NCI-H2029 treated with DMSO at 0.1 percent for 48 hours (cell line): ENCODE measurements around the gene FTCD.
"Not testable (repeated sequence)": the region's sequence is repeated elsewhere in the genome, so short reads cannot be mapped to it uniquely, and the experiment has no call there.

Source experiments
- DNase-seq: peaks from one replicate; lab custom pipeline; 2025; lab: John Stamatoyannopoulos, UW

Gene FTCD

GRCh38 chr21:46140352-46141003 lies 14.9 kb downstream of the FTCD start:
- DNase-seq: not testable (repeated sequence)

- no peak for DNase-seq
Measured at GRCh38 chr21:46139686-46140085, 15.7 kb downstream of the FTCD start.

- no peak for DNase-seq
Measured at GRCh38 chr21:46138383-46138970, 16.9 kb downstream of the FTCD start.

- no peak for DNase-seq
Measured at GRCh38 chr21:46137908-46138307, 17.5 kb downstream of the FTCD start.

GRCh38 chr21:46136739-46137349 lies 18.5 kb downstream of the FTCD start:
- no peak for DNase-seq

GRCh38 chr21:46135782-46136395 lies 19.5 kb downstream of the FTCD start:
- DNase-seq: no peak

- no peak for DNase-seq
Measured at GRCh38 chr21:46131838-46132651, 23.3 kb downstream of the FTCD start.

- no peak for DNase-seq
Measured at GRCh38 chr21:46131588-46131837, 23.9 kb downstream of the FTCD start.

GRCh38 chr21:46130831-46131587 lies 24.4 kb downstream of the FTCD start:
- DNase-seq: no peak

GRCh38 chr21:46129846-46130651 lies 25.3 kb downstream of the FTCD start:
- no peak for DNase-seq

GRCh38 chr21:46128933-46129571 lies 26.3 kb downstream of the FTCD start:
- DNase-seq: no peak

- no peak for DNase-seq
Measured at GRCh38 chr21:46128106-46128932, 27.1 kb downstream of the FTCD start.

- DNase-seq: no peak
Measured at GRCh38 chr21:46127239-46128105, 27.9 kb downstream of the FTCD start.

- no peak for DNase-seq
Measured at GRCh38 chr21:46126309-46127238, 28.8 kb downstream of the FTCD start.

- DNase-seq: no peak
Measured at GRCh38 chr21:46125846-46126301, 29.5 kb downstream of the FTCD start.

- DNase-seq: no peak
Measured at GRCh38 chr21:46124926-46125845, 30.2 kb downstream of the FTCD start.
